OCI-LY3 (cell line): Measurements from ENCODE around the gene TRIM38.

Experiments used
- H2AFZ ChIP-seq: fragments of 200-600, 300-600 bp; shearing (Covaris generic); 2 replicates; pipeline ENCODE4 v1.6.0; 2014; ENCODE audit warnings: antibody characterized with exemption, low read depth, low read length
- H3K27ac ChIP-seq: fragments of 200-600, 300-600 bp; sonication (generic); 2 replicates; pipeline ENCODE4 v1.5.1; 2014; ENCODE audit warnings: mild to moderate bottlenecking, low read length, moderate library complexity, mixed read lengths
- H3K27me3 ChIP-seq: fragments of 200-600, 300-600 bp; sonication (generic); 2 replicates; pipeline ENCODE4 v1.6.1; 2014; ENCODE audit warnings: low read depth, low read length, mixed read lengths
- H3K36me3 ChIP-seq: fragments of 200-600, 300-600 bp; sonication (generic); replicated peaks from 2 replicates; pipeline ENCODE3; 2014; ENCODE audit warnings: low read depth, low read length, mixed read lengths
- H3K4me1 ChIP-seq: fragments of 300-600, 200-600 bp; sonication (generic); 2 replicates; pipeline ENCODE4 v1.6.1; 2014; ENCODE audit warnings: low read length, mixed read lengths
- H3K4me2 ChIP-seq: fragments of 200-600, 300-600 bp; sonication (generic); 2 replicates; pipeline ENCODE4 v1.6.1; 2014; ENCODE audit warnings: low read length, mixed read lengths
- H3K4me3 ChIP-seq: fragments of 300-600, 200-600 bp; sonication (generic); 2 replicates; pipeline ENCODE4 v1.5.1; 2014; ENCODE audit warnings: antibody characterized with exemption, mild to moderate bottlenecking, low read length, moderate library complexity
- H3K79me2 ChIP-seq: fragments of 300-600, 200-600 bp; shearing (Covaris generic); 2 replicates; pipeline ENCODE4 v1.6.1; 2014; ENCODE audit warnings: mild to moderate bottlenecking, low read length, mixed read lengths
- H3K9ac ChIP-seq: fragments of 300-600, 200-600 bp; shearing (Covaris generic); 2 replicates; pipeline ENCODE4 v1.6.0; 2014; ENCODE audit warnings: mild to moderate bottlenecking, low read length, moderate library complexity
- H3K9me3 ChIP-seq: fragments of 200-600, 300-600 bp; shearing (Covaris generic); 2 replicates; pipeline ENCODE4 v1.6.1; 2014; ENCODE audit warnings: low read length, mixed read lengths; ENCODE audit not compliant: insufficient read depth
- H4K20me1 ChIP-seq: fragments of 200-600, 300-600 bp; sonication (generic); 2 replicates; pipeline ENCODE4 v1.6.1; 2016; ENCODE audit warnings: low read length, mixed read lengths; ENCODE audit not compliant: insufficient read depth
- CTCF ChIP-seq: fragments of 200-600, 300-600 bp; sonication (generic); IDR thresholded peaks from 2 replicates; pipeline ENCODE4 v1.5.1; 2014; ENCODE audit warnings: antibody characterized with exemption, low read length, low read depth
- EZH2phosphoT487 ChIP-seq: fragments of 200-600 bp; shearing (Covaris generic); IDR thresholded peaks from 2 replicates; pipeline ENCODE4 v1.6.1; 2018; ENCODE audit warnings: antibody characterized with exemption, mixed run types, low read depth

The TRIM38 gene

DNA sequence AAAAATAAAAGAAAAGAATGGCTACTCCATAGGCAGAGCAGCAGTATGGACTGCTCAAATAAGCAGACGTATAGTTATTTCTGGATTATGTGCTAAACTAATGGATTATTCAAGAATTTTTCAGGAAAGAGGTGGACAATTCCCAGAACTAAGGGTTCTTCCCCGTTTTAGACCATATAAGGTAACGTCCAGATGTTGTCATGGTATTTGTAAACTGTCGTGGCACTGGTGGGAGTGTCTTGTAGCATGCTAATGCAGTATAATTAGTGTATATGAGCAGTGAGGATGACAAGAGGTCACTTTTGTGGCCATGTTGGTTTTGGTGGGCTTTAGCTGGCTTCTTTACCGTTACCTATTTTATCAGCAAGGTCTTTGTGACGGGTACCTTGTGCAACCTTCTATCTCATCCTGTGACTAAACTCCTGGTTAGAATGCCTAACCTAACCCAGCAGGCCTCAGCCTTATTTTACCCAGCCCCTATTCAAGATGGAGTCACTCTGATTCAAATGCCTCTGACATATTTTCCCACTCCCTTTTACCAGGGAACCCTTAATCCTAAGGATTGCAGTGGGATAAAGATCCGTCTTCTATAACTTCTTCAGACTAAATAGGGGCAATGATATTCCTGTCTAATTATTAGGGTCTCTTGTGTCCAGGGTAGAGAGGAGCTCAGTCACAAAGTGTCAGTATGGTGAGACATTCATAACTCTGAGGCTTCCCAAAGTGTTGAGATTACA is 11.1 kb upstream of the TRIM38 start:
- no peak for TF ChIP-seq EZH2phosphoT487
- no peak for TF ChIP-seq CTCF
- Histone ChIP-seq H3K27me3 (no peaks in the 10 kb centered on the region), H3K9me3 (no peaks in the 10 kb centered on the region), H3K4me1 (no peaks in the 10 kb centered on the region), H4K20me1 (no peaks in the 10 kb centered on the region), H3K4me2 (no peak overlapping the region), H2AFZ (no peak overlapping the region), H3K27ac (no peak overlapping the region), H3K36me3 (no peaks in the 10 kb centered on the region), H3K9ac (no peak overlapping the region), H3K79me2 (no peaks in the 10 kb centered on the region), H3K4me3 (no peak overlapping the region)

DNA sequence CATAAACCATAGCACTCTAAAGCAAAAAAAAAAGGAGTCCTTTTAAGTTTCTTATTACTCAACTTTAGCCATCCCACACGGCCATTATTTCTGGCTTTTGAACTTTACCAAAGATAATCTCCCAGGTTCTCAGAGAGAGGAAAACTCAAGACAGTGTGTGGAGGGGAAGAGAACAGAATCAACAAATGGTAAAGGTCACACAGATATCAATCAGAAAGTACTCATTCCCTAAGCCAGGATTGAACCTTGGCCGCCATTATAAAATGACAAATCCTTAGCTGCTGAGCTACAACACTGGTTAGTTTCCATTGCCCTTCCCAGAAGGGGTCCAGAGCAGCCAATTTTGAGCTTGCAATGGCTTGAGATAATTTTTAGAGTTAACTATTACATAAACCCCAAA is 10.1 kb upstream of the TRIM38 start:
- no peaks in the 10 kb centered on the region for H3K27me3 ChIP-seq
- H3K4me3 ChIP-seq, result no peak overlapping the region
- H3K79me2 ChIP-seq, result no peaks in the 10 kb centered on the region
- no peaks in the 10 kb centered on the region for H3K36me3 ChIP-seq
- H3K27ac ChIP-seq, result no peak overlapping the region
- H2AFZ ChIP-seq, result no peak overlapping the region
- TF ChIP-seq CTCF (no peak), EZH2phosphoT487 (no peak)
- H3K4me2 ChIP-seq, result no peak overlapping the region
- no peak overlapping the region for H3K9ac ChIP-seq
- H3K9me3 ChIP-seq, result no peaks in the 10 kb centered on the region
- no peaks in the 10 kb centered on the region for H3K4me1 ChIP-seq
- H4K20me1 ChIP-seq, result no peaks in the 10 kb centered on the region

- H3K4me2 ChIP-seq, result no peak overlapping the region
- H3K27me3 ChIP-seq, result no peaks in the 10 kb centered on the region
- H3K4me3 ChIP-seq, result no peak overlapping the region
- no peaks in the 10 kb centered on the region for H3K79me2 ChIP-seq
- H3K9ac ChIP-seq, result no peak overlapping the region
- H3K36me3 ChIP-seq, result no peaks in the 10 kb centered on the region
- TF ChIP-seq EZH2phosphoT487, result no peak
- no peak for TF ChIP-seq CTCF
- H4K20me1 ChIP-seq, result no peaks in the 10 kb centered on the region
- H2AFZ ChIP-seq, result no peak overlapping the region
- H3K4me1 ChIP-seq, result no peaks in the 10 kb centered on the region
- no peaks in the 10 kb centered on the region for H3K9me3 ChIP-seq
- H3K27ac ChIP-seq, result no peak overlapping the region
Observed at GRCh38 chr6:25953733-25954132, 8.9 kb upstream of the TRIM38 start.

DNA sequence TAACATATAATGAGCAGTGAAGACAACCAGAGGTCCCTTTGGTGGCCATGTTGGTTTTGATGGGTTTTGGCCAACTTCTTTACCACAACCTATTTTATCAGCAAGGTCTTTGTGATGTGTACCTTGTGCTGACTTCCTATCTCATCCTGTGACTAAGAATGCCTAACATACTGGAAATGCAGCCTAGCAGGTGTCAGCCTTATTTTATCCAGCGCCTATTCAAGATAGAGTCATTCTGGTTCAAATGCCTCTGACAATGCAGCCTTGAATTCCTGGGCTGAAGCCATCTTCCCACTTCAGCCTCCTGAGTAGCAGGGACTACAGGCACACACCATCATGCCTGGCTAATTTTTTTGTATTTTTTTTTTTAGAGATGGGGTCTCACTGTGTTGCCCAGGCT is 7.8 kb upstream of the TRIM38 start:
- Histone ChIP-seq H3K9me3 (no peaks in the 10 kb centered on the region), H3K36me3 (no peaks in the 10 kb centered on the region), H4K20me1 (no peaks in the 10 kb centered on the region), H3K4me1 (no peaks in the 10 kb centered on the region), H3K27ac (no peak overlapping the region), H3K4me2 (no peak overlapping the region), H2AFZ (no peak overlapping the region), H3K79me2 (no peaks in the 10 kb centered on the region), H3K27me3 (no peaks in the 10 kb centered on the region), H3K9ac (no peak overlapping the region), H3K4me3 (no peak overlapping the region)
- TF ChIP-seq CTCF (no peak), EZH2phosphoT487 (no peak)
